GM19324 (cell line): ENCODE results near the gene ACSF3.
"Not testable (repeated sequence)": the region's sequence is repeated elsewhere in the genome, so short reads cannot be mapped to it uniquely, and the experiment has no call there.

ENCODE experiments used
- ATAC-seq: cut with Tn5 transposase; IDR thresholded peaks from one replicate; pipeline ENCODE4 v1.9.1; 2021; ENCODE audit warnings: mild to moderate bottlenecking, moderate library complexity; ENCODE audit not compliant: unreplicated experiment, low FRiP score

The ACSF3 gene

DNA sequence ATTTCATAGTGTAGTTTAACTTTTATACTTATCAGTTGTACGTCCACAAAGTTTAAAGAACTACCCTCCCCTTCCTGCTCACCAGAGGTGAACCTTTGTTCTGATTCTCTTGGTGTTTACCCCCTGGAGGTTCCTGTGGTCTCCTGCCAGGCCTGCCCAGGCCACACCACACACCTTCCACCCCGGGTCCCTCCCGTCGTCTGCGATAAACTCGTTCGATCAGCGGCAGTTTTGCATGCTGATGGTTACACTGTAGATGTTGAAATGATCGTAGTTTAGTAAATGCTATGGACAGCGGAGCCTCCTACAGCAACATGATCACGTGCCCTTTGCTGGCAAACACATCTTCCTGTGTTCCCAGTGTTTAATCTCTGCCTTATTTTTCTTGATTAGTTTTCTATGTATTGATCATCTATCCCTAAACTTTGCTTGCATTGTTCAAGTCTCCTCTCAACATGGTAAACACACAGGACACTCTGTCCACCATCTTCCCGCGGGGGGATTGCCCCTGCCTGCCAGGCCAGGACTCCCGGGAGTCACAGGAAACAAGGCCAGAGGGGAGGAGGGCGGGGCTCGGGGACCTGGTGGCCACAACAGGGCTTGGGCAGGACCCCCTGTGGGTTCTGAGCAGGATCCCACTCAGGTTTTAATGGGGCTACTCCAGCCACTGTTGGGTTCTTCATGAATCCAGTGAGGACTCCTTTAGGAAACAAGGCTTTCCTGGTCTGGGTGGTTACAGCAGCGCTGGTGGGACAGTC, 2.8 kb upstream of the ACSF3 start:
- ATAC-seq, result no peak

DNA sequence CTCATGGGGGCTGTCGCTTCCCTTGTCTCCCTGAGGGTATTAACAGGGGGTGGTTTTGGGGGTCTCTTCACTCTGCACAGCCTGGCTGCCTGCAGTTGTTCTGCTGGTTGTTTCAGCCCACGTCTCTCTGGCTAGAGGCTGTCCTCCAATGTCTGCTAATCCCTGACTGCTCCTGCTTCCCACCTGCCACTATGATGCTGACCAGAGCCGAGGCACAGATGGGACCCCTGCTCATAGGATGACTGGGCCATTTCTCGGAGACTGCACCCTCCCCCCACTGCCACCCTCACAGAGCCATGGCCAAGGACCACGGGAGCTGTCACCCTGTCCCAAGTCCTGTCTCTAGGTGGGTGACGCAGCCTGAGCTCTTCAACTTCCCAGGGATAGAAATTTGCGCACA, 1.6 kb upstream of the ACSF3 start:
- no peak for ATAC-seq

DNA sequence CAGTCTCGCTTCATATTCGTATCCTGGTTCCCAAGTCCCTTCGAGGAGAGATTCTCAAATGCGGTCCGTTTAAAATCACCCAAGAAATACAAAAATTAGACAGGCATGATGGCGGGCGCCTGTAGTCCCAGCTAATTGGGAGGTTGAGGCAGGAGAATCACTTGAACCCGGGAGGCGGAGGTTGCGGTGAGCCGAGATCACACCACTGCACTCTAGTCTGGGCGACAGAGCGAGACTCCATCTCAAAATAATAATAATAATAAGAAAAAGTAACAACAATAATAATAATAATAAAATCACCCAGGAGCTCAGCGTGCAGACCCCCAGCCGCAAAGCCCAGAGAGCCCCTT, 425 bp upstream of the ACSF3 start:
- not testable (repeated sequence) for ATAC-seq

DNA sequence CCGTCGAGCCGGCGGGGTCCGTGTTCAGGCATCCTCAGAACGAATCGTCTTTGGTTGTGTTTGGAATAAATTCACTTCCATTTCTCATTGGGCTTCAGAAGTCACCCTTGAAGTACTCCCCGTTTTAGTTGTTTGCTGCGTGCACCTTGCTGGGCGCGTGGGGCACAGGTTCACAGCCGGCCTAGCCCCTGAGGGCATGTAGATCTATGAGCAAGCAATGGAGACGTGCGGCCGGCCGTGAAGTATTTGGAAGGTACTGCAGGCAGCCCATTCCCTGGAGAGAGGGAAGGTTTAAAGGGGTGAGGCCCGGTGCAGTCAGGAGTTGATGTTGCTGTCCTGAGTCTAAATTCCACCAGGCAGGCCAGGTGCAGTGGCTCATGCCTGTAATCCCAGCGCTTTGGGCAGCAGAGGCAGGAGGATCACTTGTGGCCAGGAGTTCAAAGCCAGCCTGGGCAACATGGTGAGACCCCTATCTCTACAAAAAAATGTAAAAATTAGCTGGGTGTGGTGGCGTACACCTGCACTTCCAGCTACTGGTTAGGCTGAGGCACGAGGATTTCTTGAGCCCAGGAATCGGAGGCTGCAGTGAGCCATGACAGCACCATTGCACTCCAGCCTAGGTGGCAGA, 714 bp downstream of the ACSF3 start:
- ATAC-seq, result no peak

DNA sequence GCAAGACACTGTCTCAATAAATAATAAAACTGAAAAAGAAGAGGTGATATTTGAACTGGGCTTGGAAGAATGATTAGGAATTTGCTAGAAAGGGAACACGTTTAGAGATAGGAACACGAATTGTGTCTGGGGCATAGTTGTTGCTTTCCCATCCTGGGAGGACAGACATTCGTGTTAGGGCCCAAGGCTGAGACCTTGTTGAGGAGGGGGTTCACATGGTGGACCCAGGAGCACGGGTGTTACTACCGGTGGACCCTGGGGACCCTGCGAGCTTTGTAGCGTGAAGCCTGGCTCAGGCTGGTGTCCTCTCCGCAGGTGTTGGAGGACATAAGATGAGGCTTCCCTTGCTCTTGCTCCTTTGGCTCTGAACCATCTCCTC, 1.2 kb downstream of the ACSF3 start:
- ATAC-seq, result no peak

DNA sequence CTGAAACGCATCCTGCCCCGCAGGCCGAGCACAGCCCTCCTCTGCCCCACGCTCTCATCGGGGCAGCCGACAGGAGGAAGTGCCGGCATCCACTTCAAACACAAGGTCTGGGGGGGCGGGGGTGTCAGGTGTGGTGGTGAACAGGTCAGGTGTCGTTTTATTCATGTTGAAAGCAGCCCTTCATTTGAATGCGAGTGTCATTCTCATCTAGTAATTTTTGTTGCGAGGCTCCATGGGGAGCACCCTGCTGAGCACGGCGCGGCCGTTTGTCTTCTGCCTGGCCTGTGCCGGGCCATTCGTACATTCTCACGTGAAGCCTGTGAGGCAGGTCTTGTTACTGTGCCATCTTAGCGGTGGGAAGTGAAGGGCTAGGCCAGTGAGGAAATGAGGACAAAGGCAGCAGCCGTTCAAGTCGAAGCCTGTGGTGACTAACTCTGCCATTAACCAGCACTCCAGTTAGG, 1.9 kb downstream of the ACSF3 start:
- ATAC-seq, result no peak

DNA sequence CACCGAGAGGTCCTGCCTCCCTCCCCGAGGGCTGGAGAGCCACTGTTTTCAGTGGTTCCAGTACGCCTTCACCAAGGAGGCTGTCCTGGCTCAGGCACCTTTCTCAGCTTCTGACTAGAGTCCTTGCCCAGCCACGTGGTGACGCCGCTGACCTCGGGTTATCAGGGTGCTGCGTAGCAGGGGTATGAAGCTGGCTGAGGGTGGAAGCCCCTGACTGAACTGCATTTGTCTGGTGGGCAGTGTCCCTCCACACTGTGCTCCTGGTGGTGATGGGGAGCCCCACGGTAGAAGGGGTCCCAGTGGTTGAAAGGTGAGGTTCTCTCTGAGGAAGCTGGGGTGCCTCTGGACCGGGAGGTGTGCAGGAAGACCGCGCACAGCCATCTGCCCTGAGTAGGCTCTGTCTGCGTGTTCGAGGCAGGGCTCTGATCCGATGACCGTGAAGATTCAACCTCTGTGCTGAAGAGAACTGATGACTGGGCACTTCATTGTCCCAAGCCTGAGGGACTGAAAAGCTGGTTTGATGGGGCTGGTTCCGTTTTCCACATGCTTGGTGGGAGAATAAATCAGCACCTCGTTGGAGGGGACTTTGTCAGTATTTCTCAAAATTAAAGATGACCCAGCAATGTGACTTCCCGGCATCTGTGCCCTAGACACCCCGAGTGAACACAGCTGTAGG, 2.5 kb downstream of the ACSF3 start:
- ATAC-seq, result no peak

DNA sequence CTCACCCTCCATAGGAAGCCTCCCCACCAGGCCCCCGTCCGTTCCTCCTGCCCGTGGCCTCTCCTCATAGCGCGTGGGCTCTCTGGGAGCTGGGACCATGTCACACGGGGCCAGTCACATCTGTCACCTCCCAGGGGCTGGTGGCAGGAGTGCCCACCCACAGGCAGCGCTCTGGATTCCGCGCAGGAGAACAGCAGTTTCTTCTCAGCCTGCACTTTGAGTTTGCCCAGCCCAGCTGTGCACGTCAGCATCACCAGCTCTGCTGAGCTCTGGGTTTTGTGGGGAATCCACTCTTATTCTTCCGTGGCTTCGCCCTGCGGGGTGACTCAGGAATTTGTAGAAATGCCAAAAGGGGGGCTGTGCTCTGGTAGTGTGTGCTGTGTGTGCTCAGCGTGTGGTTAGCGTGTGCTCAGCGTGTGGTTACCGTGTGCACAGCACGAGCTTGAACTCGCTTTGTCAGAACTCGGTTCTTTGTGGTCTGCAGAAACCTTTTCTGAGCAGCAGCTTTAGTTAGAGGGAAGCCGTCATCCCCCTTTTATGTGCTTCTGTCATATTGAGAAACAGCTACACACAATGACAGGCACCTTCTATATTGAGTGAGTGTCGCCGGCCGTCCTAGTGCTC, 3.2 kb downstream of the ACSF3 start:
- no peak for ATAC-seq

DNA sequence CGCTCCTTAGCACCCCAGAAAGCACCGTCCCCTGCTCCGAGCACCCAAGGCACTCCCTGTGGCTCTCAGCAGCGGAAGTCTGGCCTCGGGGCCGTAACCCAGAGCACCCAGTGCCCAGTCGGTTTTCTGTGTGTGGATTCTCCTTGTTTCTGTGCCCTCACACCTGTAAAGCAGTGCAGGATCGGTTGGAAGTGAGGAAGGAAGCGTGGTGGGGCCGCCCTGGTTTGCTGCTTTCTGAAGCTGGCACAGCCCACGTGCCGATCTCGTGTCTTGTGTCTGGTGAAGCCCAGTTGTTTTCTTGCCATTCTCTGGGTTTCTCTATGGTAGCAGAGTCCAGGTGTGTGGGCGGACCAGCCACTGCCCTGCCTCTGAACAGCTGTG, 3.7 kb downstream of the ACSF3 start:
- no peak for ATAC-seq

DNA sequence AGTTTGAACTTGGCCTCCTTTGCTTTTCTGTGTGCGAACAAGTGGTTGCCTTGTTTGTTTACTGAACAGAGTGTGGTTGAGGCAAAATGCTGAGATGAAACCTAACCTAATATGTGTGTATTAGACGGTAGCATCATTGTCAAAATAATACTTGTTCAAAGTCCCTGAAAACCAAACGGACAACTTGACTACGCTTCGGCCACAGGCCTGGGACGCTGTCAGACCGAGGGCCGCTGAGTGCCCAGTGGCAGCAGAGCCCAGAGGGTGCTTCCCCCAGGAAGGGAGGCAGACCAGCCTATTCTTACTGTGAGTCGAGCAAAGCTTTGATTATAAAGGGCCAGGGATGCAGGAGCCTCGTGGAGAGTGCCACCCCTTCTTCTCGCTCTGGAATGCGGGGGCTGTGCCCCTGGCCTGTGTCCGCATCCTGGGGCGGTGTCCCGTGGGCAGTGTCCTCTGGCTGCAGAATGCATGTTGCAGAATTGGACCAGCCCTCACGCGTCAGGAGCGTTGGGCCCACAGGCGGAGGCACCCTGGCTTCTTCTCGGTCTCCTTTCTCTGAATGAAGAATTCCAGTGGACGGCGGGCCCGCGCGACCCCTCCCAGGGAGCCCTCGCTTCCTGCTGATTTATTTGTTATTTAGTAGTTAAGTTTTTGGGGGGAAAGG, 5.2 kb downstream of the ACSF3 start:
- no peak for ATAC-seq

DNA sequence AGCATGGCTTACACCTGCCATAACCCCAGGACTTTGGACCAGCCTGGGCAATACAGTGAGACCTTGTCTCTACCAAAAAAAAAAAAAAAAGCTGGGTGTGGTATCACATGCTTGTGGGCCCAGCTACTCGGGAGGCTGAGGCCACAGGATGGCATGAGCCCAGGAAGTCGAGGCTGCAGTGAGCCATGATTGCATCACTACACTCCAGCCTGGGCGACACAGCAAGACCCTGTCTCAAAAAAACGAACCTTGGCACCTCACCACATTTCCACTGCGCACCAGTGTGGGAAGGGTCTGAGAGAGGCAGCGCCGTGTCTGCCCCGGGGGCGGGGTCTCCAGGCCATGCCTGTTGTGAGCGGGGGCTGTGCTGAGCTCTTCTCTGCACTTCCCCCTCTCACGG, 6.3 kb downstream of the ACSF3 start:
- no peak for ATAC-seq

DNA sequence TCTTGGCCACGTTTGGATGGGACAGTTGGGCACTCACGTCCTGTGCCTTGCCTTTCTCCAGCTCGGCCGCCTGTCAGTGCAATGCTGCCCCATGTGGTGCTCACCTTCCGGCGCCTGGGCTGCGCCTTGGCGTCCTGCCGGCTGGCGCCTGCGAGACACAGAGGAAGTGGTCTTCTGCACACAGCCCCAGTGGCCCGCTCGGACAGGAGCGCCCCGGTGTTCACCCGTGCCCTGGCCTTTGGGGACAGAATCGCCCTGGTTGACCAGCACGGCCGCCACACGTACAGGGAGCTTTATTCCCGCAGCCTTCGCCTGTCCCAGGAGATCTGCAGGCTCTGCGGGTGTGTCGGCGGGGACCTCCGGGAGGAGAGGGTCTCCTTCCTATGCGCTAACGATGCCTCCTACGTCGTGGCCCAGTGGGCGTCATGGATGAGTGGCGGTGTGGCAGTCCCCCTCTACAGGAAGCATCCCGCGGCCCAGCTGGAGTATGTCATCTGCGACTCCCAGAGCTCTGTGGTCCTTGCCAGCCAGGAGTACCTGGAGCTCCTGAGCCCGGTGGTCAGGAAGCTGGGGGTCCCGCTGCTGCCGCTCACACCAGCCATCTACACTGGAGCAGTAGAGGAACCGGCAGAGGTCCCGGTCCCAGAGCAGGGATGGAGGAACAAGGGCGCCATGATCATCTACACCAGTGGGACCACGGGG, 7.1 kb downstream of the ACSF3 start:
- ATAC-seq, result no peak

DNA sequence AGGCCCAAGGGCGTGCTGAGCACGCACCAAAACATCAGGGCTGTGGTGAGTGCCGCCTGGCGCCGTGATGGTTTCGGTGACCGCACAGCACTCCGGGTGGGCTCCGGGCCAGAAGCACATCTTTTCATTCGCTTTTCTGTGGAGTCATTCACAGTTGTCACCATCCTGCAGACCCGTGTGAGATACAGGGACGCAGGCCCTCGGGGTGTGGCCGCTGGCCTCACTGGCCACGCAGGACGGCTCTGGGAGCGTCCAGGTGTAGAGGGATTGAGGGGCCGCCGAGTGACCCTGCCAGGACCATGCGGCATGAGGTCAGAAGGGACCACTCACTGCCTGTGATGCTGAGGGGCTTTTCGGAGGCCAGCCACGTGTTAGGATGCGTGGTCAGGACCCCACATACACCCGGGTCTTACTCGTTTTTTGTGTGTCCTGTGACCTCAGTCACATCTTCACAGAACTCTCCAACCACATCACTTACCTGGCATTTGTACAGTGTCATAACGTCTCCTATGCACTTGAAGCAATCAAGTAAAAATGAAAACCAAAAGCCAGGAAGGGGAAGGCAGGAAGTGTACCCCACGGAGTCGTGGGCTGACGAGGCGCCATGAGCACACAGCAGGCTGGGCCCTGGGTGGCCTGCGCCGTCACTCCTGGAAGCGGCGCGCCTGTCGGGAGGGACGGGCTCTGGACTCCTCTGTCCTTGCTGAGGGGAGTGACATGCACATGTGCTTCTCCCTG, 7.8 kb downstream of the ACSF3 start:
- ATAC-seq, result no peak

DNA sequence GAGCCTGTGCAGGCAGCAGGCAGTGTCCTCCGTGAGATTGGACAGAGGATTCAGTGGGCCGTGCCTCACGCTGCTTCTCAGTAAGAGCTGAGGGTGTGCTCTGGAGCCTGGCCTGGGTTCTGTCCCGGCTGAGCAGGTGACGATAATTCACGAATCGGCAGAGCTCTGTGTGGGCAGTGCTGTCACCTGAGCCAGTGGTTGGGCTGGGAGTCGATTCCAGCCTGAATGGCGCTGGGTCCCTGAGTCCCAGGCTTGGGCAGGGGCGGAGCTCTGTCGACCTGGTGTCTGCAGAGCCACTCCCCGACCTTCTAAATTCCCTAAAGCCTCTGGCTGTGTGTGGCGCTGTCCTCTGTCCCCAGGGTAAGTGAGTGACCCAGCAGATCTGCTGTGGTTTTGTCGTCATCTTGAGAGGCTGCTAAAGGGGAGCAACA, 8.4 kb downstream of the ACSF3 start:
- ATAC-seq, result no peak

DNA sequence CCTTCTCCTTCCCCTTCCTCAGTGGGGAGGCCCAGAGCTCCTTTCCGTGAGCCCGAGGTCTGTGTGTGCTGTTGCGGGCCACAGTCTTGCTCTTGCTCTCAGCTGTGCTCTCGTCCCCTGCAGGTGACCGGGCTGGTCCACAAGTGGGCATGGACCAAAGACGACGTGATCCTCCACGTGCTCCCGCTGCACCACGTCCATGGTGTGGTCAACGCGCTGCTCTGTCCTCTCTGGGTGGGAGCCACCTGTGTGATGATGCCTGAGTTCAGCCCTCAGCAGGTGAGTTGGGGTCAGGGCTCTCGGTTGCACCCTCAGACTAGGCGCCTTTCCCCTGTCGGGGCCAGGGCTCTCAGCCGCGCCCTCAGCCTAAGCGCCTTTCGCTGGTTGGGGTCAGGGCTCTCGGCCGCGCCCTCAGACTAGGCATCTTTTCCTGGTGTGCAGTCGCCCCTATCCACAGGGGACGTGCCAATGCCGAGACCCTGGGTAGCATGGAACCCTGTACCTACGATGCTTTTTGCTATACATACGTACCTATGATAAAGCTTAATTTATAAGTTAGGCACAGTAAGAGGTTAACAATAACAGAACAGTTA, 8.9 kb downstream of the ACSF3 start:
- no peak for ATAC-seq

DNA sequence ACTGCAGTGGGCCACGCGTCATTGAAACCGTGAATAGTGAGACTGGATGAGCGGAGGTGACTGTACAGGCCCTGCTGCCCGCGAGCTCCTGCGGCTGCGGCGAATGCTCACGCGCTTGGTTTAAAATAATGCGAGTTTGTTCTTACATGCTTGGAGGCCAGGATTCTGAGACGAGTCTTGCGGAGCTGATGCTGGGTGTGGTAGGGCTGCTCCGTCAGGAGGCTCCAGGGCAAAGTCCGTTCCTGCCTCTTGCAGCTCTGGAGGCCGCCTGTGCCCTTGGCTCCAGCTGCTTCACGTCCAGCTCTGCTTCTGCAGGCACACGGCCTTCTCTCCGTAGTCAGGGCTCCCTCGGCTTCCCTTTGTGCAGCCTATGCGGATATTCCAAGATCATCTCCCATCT, 9.5 kb downstream of the ACSF3 start:
- no peak for ATAC-seq

DNA sequence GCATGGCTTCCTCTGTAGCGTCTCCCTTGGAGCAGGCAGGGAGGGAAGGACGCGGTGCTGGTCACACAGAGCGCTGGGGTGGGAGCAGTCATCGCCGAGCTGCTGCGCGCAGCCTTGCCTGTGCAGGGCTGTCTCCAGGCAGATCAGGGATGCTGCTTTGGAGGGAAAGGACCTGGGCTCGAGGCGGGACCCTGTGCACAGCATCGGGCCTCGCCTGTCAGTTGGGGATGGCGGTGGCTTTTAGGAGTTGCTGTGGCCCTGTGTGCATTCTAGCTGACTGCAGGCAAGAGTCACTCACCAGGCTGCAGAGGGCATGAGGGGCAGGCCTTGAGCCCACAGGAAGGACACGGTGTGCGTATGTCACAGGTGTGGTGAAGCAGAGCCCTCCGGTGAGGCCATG, 10.1 kb downstream of the ACSF3 start:
- ATAC-seq, result no peak

DNA sequence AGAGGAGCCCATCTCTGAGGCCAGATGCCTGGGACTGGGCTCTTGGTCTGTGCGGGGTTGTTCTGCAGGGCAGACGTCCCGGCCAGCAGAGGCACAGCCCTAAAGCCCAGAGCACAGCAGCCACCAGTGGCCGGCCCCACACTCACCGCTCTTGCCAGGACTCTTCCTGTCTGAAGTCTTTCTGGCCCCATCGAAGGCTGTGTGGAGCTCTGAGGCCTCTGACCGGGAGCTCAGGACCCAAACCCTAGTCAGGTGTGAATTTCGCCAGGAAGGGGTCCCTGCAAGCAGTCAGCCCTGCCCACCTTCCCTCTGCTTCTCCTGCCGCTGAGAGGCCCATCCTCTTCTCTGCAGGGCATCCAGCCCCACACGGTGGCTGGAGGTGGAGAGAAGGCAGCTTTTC, 10.7 kb downstream of the ACSF3 start:
- no peak for ATAC-seq

DNA sequence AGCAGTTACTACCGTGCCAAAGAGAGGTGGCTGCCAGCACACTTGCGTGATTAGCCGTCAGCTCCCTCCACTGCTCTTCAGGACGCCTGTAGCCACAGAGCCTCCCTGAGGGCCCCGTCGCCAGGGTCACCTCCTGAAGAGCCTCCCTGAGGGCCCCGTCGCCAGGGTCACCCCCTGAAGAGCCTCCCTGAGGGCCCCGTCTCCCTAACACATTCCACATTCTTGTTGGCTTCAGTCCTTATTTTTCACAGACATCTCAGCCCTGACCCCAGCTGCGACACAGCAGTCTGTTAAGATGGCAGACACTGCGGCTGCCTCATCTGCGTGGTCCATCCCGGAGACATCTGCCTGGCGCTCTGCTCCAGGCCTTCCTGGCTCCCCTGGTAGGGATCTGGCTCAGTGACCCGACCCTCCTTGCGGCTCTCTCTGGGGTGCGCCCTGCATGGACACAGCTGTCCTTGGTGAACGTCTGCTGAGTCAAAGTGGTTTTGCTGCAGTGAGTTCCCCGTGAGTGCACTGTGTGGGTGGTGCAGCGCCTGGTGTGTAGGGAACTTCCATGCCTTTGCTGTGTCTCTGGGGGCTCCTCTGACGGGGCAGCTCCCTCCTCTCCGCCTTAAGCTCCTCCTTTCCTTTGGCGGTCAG, 11.4 kb downstream of the ACSF3 start:
- no peak for ATAC-seq
